Natural killer cell (primary cell): Measurements from ENCODE around the gene NMU. TPM values are rescaled to one million over a fixed set of nuclear protein-coding genes. Genes with fewer than 3 reads are reported as not detected.

Source experiments
- ATAC-seq, 3 donors: fragments of 150-1000 bp in 2 of 3; fragments of 200-7000 bp in 1 of 3; cut with Tn5 transposase; 1 replicate in 1 of 3; 2 replicates in 2 of 3; pipeline ENCODE4 v1.10.0; 2021; ENCODE audit warnings: mild to moderate bottlenecking in 2 of 3, moderate library complexity in 2 of 3
- DNase-seq, 2 donors: peaks; one replicate each; pipeline versions ENCODE4 v3.0.0 to v3.0.0-alpha.2; 2013 to 2021; ENCODE audit warnings: mixed read lengths in 1 of 2
- H3K27ac ChIP-seq: one replicate; pipeline ENCODE4 v1.5.1; 2013; ENCODE audit warnings: mild to moderate bottlenecking, low read length
- H3K27me3 ChIP-seq: one replicate; pipeline ENCODE4 v1.6.1; 2013; ENCODE audit warnings: low read length; ENCODE audit not compliant: control insufficient read depth, insufficient read depth
- H3K36me3 ChIP-seq: one replicate; pipeline ENCODE4 v1.6.1; 2013; ENCODE audit warnings: low read length; ENCODE audit not compliant: control insufficient read depth, insufficient read depth
- H3K4me1 ChIP-seq: one replicate; pipeline ENCODE4 v1.6.1; 2013; ENCODE audit warnings: low read length; ENCODE audit not compliant: control insufficient read depth, insufficient read depth
- H3K4me3 ChIP-seq: one replicate; pipeline ENCODE4 v1.5.1; 2013; ENCODE audit warnings: low read length
- H3K9me3 ChIP-seq: one replicate; pipeline ENCODE4 v1.6.1; 2013; ENCODE audit warnings: low read length; ENCODE audit not compliant: control insufficient read depth, insufficient read depth
- H3K27ac Mint-ChIP-seq, 2 donors: one replicate each; pipeline ENCODE4 v1.8.0; 2022; ENCODE audit warnings: mild to moderate bottlenecking in 2 of 2, mixed read lengths in 2 of 2, moderate library complexity in 1 of 2
- H3K27me3 Mint-ChIP-seq, 2 donors: one replicate each; pipeline ENCODE4 v1.8.0; 2022; ENCODE audit warnings: low read depth in 2 of 2, mixed read lengths in 2 of 2
- H3K36me3 Mint-ChIP-seq: one replicate; pipeline ENCODE4 v1.8.0; 2022; ENCODE audit warnings: mixed read lengths
- H3K4me1 Mint-ChIP-seq, 2 donors: one replicate each; pipeline ENCODE4 v1.8.0; 2022; ENCODE audit warnings: mixed read lengths in 2 of 2
- H3K4me3 Mint-ChIP-seq: one replicate; pipeline ENCODE4 v1.8.0; 2022; ENCODE audit warnings: mild to moderate bottlenecking, moderate library complexity, mixed read lengths
- H3K9me3 Mint-ChIP-seq, 2 donors: one replicate each; pipeline ENCODE4 v1.8.0; 2022; ENCODE audit warnings: mixed read lengths in 2 of 2
- CTCF ChIP-seq: fragments of 200-600 bp; IDR thresholded peaks from one replicate; pipeline ENCODE4 v1.8.0; 2022; ENCODE audit warnings: antibody characterized with exemption
- WGBS: methylation state at CpG from one replicate; pipeline ENCODE4 v1.1.7; 2013; ENCODE audit warnings: missing lambda C conversion rate; ENCODE audit not compliant: insufficient coverage; 5-methylcytosine and 5-hydroxymethylcytosine counted together
- intact Hi-C: fragments of 100-400 bp; cut with micrococcal nuclease; formaldehyde crosslinking; loops from one replicate; pipeline ENCODE4 v1.14.2; 2022
- total RNA-seq, 4 donors: library from RNA; stranded (reverse); fragments of 120-200 nt in 1 of 4; gene quantifications; one replicate each; pipeline versions ENCODE4 v1.2.3 to v1.2.4, GENCODE V29; 2013 to 2022

NMU gene
- total RNA-seq, 3 donors from 2014 or later (not counting 1 experiment from before 2014, with no cell fraction given), result not detected

GRCh38 chr4:55545641-55546505, 90.2 kb downstream of the NMU start:
- Histone ChIP-seq H3K9me3 (no peaks in the 10 kb centered on the region), H3K27ac (peak overlapping the region; percentile 77), H3K36me3 (no peaks in the 10 kb centered on the region), H3K4me3 (peak overlapping the region; percentile 79), H3K4me1 (no peaks in the 10 kb centered on the region), H3K27me3 (no peaks in the 10 kb centered on the region)
- Mint-ChIP-seq H3K9me3 (no peaks in the 10 kb centered on the region), H3K27me3 (peaks cover 0 to 10% of the 10 kb centered on the region in 2 donors), H3K36me3 (no peaks in the 10 kb centered on the region), H3K4me3 (peak overlapping the region; percentile 93), H3K4me1 (peaks cover 20 to 27% of the 10 kb centered on the region in 2 donors), H3K27ac (peak overlapping the region; percentile 87 to 89)
- ATAC-seq (peak; percentile 62 to 76 (median 68)), DNase-seq (peak; percentile 66 to 80)
- under 1% methylated on average over 85 of the region's 87 CpGs for WGBS
- intact Hi-C loops, result loop anchor here (1.0 to 10.0 kb wide), 6 partner anchors 151 to 1484 kb away; partner anchors contain the start of genes CHIC2, EXOC1, REST and SRD5A3
- no peak for TF ChIP-seq CTCF

Other genes with a start within 250 kb of the NMU start
- gene TMEM165, start 240.3 kb downstream of the NMU start, total RNA-seq, result 100 to 1,000 TPM in 2 of 3 donors, 10 to 100 TPM in 1; 86.9 to 113 (median 102) TPM
- gene CLOCK, start 89.4 kb downstream of the NMU start, total RNA-seq, result 10 to 100 TPM; 11.4 to 15.8 (median 13.4) TPM
- not detected for gene PDCL2, start 44.1 kb downstream of the NMU start, total RNA-seq
- not detected for gene EXOC1L, start 183.5 kb upstream of the NMU start, total RNA-seq
- gene EXOC1, start 217.3 kb upstream of the NMU start, total RNA-seq, result 10 to 100 TPM; 16.3 to 25.8 (median 20.9) TPM